Measurements from ENCODE around the gene KIF6. TPM values are rescaled to one million over a fixed set of nuclear protein-coding genes. Genes with fewer than 3 reads are reported as not detected.

The KIF6 gene
- polyA plus RNA-seq, 1 donor (not counting 4 experiments of a cell fraction or from before 2014, with no cell fraction given), result 0.14 TPM

DNA sequence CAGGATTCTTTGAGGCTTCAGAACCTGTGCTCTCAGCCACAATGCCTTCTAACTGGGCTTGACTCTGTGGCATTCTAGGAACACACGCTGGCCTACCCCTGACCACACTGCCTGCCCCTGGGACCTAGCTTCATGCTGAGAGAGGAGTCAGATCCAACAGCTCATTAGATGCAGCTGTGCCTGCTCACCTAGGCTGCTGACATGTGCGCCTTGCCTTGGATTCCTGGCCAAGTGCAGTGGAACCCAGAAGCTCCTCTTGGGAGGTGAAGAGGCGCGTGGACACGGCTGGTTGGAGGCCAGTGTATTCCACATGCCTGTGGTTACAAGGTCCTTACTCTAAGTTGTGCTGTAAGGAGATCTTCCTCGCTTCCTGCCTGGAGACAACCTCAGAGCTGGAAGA, 378.0 kb downstream of the KIF6 start:
- no peaks in the 10 kb centered on the region for H4K20me1 ChIP-seq (ENCODE audit: control insufficient read depth, extremely low read depth, insufficient read depth, low read length)
- no peak overlapping the region for H3K9ac ChIP-seq (ENCODE audit: control insufficient read depth, extremely low read depth, insufficient read depth, low read length)
- dilution Hi-C loops (cut with MboI; ENCODE audit: extremely low pct_ligation_motif_present, low sequenced_read_pairs), result no loop called here
- FAIRE-seq (no peak), DNase-seq (ENCODE audit: low read depth, low spot score) (no peak)
- no peak overlapping the region for H2AFZ ChIP-seq (ENCODE audit: control insufficient read depth, low read length)
- no peak overlapping the region for H3K4me2 ChIP-seq (ENCODE audit: control insufficient read depth, extremely low read depth, insufficient read depth, low read depth, low read length)
- H3K27me3 ChIP-seq (ENCODE audit: control insufficient read depth, extremely low read depth, insufficient read depth, low read length), result no peaks in the 10 kb centered on the region
- no peaks in the 10 kb centered on the region for H3K9me1 ChIP-seq (ENCODE audit: control insufficient read depth, extremely low read depth, insufficient read depth, low read length)
- no peaks in the 10 kb centered on the region for H3K79me2 ChIP-seq (ENCODE audit: control insufficient read depth, insufficient read depth, low read length)
- no peak overlapping the region for H3K4me3 ChIP-seq (ENCODE audit: control insufficient read depth in 2 of 3, extremely low read depth in 1 of 3, insufficient read depth in 2 of 3, low read depth in 1 of 3, low read length in 3 of 3)
- H3K36me3 ChIP-seq (ENCODE audit: control insufficient read depth in 2 of 2, extremely low read depth in 1 of 2, insufficient read depth in 2 of 2, low read length in 2 of 2), result no peaks in the 10 kb centered on the region
- TF ChIP-seq CTCF (optimal IDR thresholded peaks at IDR 0.05 in 1 of 3, IDR thresholded peaks at IDR 0.05 in 1 of 3, conservative IDR thresholded peaks at IDR 0.05 in 1 of 3; ENCODE audit: extremely low read depth in 1 of 3, insufficient read depth in 2 of 3, low read length in 3 of 3) (no peak), EZH2 (IDR thresholded peaks at IDR 0.05; ENCODE audit: low read length) (no peak)
- no peaks in the 10 kb centered on the region for H3K9me3 ChIP-seq (ENCODE audit: control insufficient read depth, low read depth, low read length)
- H3K4me1 ChIP-seq (ENCODE audit: control insufficient read depth, extremely low read depth, insufficient read depth, low read length), result no peaks in the 10 kb centered on the region
- no peak overlapping the region for H3K27ac ChIP-seq (ENCODE audit: control insufficient read depth, insufficient read depth, low read length)

GRCh38 chr6:39344821-39345280, 380.4 kb downstream of the KIF6 start:
- Histone ChIP-seq H2AFZ (ENCODE audit: control insufficient read depth, low read length) (no peak overlapping the region), H3K36me3 (ENCODE audit: control insufficient read depth in 2 of 2, extremely low read depth in 1 of 2, insufficient read depth in 2 of 2, low read length in 2 of 2) (no peaks in the 10 kb centered on the region), H3K4me1 (ENCODE audit: control insufficient read depth, extremely low read depth, insufficient read depth, low read length) (no peaks in the 10 kb centered on the region), H3K79me2 (ENCODE audit: control insufficient read depth, insufficient read depth, low read length) (no peaks in the 10 kb centered on the region), H3K4me2 (ENCODE audit: control insufficient read depth, extremely low read depth, insufficient read depth, low read depth, low read length) (no peak overlapping the region), H3K4me3 (ENCODE audit: control insufficient read depth in 2 of 3, extremely low read depth in 1 of 3, insufficient read depth in 2 of 3, low read depth in 1 of 3, low read length in 3 of 3) (no peak overlapping the region), H3K9ac (ENCODE audit: control insufficient read depth, extremely low read depth, insufficient read depth, low read length) (no peak overlapping the region), H3K27me3 (ENCODE audit: control insufficient read depth, extremely low read depth, insufficient read depth, low read length) (no peaks in the 10 kb centered on the region), H3K9me1 (ENCODE audit: control insufficient read depth, extremely low read depth, insufficient read depth, low read length) (no peaks in the 10 kb centered on the region), H4K20me1 (ENCODE audit: control insufficient read depth, extremely low read depth, insufficient read depth, low read length) (no peaks in the 10 kb centered on the region), H3K9me3 (ENCODE audit: control insufficient read depth, low read depth, low read length) (no peaks in the 10 kb centered on the region), H3K27ac (ENCODE audit: control insufficient read depth, insufficient read depth, low read length) (no peak overlapping the region)
- no peak for DNase-seq (ENCODE audit: low read depth, low spot score)
- FAIRE-seq, result no peak
- no peak for TF ChIP-seq EZH2 (IDR thresholded peaks at IDR 0.05; ENCODE audit: low read length)
- no peak for TF ChIP-seq CTCF (optimal IDR thresholded peaks at IDR 0.05 in 1 of 3, IDR thresholded peaks at IDR 0.05 in 1 of 3, conservative IDR thresholded peaks at IDR 0.05 in 1 of 3; ENCODE audit: extremely low read depth in 1 of 3, insufficient read depth in 2 of 3, low read length in 3 of 3)
- dilution Hi-C loops (cut with MboI; ENCODE audit: extremely low pct_ligation_motif_present, low sequenced_read_pairs), result no loop called here
